Measurements from ENCODE around the gene ZIC2. TPM values are rescaled to one million over a fixed set of nuclear protein-coding genes. Genes with fewer than 3 reads are reported as not detected.

ZIC2 gene
- total and polyA plus RNA-seq, 2 of the 4 experiments (the other 2 are of a cell fraction), result not detected

GRCh38 chr13:99958406-99959126 lies 23.0 kb upstream of the ZIC2 start:
- Histone ChIP-seq H3K4me1 (ENCODE audit: control insufficient read depth, insufficient read depth, low read length) (no peaks in the 10 kb centered on the region), H4K91ac (ENCODE audit: insufficient read depth, low read depth, low read length) (no peak overlapping the region), H3K27me3 (ENCODE audit: control insufficient read depth, insufficient read depth, low read length) (peaks cover 84% of the 10 kb centered on the region), H2BK5ac (ENCODE audit: low read depth, low read length, poor library complexity, severe bottlenecking) (no peak overlapping the region), H4K8ac (ENCODE audit: low read depth in 2 of 2, low read length in 2 of 2) (no peak overlapping the region), H3K14ac (replicated peaks; ENCODE audit: low read depth, low read length) (no peak overlapping the region), H3K9ac (ENCODE audit: low read depth, low read length) (no peak overlapping the region), H4K20me1 (ENCODE audit: insufficient read depth, low read length) (no peaks in the 10 kb centered on the region), H3K79me1 (ENCODE audit: low read depth in 1 of 2, low read length in 2 of 2) (no peaks in the 10 kb centered on the region), H2AFZ (replicated peaks; ENCODE audit: low read length, poor library complexity) (no peak overlapping the region), H2AK5ac (ENCODE audit: low read depth, low read length) (no peak overlapping the region), H3K9me3 (ENCODE audit: control insufficient read depth, insufficient read depth, low read length) (peaks cover 8% of the 10 kb centered on the region; the same call in 1 of the 2 replicates), H3K9me1 (ENCODE audit: insufficient read depth, low read length) (no peaks in the 10 kb centered on the region), H3K4me3 (ENCODE audit: insufficient read depth, low read depth, low read length) (no peak overlapping the region), H4K5ac (ENCODE audit: low read depth, low read length) (no peak overlapping the region), H3K23ac (ENCODE audit: low read depth, low read length) (no peak overlapping the region), H3K27ac (ENCODE audit: insufficient read depth, low read length) (no peak overlapping the region), H3K4ac (ENCODE audit: low read depth, low read length) (no peak overlapping the region), H3K56ac (ENCODE audit: extremely low read depth, insufficient read depth, low read length) (no peak overlapping the region), H2BK120ac (ENCODE audit: low read depth, low read length) (no peak overlapping the region), H2AK9ac (replicated peaks; ENCODE audit: low read depth, low read length, poor library complexity) (no peak overlapping the region), H2BK20ac (ENCODE audit: low read depth, low read length) (no peak overlapping the region), H3K4me2 (ENCODE audit: low read depth, low read length) (no peak overlapping the region), H3K18ac (ENCODE audit: low read depth, low read length) (no peak overlapping the region), H3K36me3 (ENCODE audit: control insufficient read depth, insufficient read depth, low read length) (no peaks in the 10 kb centered on the region), H2BK15ac (ENCODE audit: low read depth, low read length) (no peak overlapping the region)
- ATAC-seq (ENCODE audit: low read depth) (no peak), DNase-seq (no peak)
- 6% methylated on average over 20 of the region's 35 CpGs; no CpG with 5 or more reads in 1 of the 2 experiments for WGBS, 2 experiments (ENCODE audit: extremely low coverage in 2 of 2, insufficient read length in 1 of 2)
- ChIA-PET POLR2A (ENCODE audit: unreplicated experiment) (no interaction called here), CTCF (no interaction called here)
- in situ Hi-C loops (cut with MboI; ENCODE audit: low sequenced_read_pairs), result no loop called here
- no TSS peak for BruUV-seq (replicated peaks)
- intact Hi-C loops (cut with micrococcal nuclease), result no loop called here
- dilution Hi-C loops (cut with HindIII; ENCODE audit: low sequenced_read_pairs, unreplicated experiment), result no loop called here
- no peak for TF ChIP-seq ELK1 (IDR thresholded peaks at IDR 0.05; ENCODE audit: borderline replicate concordance, low read depth, low read length)
- no peak for TF ChIP-seq NFE2L2 (IDR thresholded peaks at IDR 0.05; ENCODE audit: low read depth, low read length)

All from IMR-90 (cell line).